ENCODE data around the gene MRPS34.

Gene MRPS34
- total RNA-seq = 15.4 to 33.9 (median 24.4) reads per million in 3 donors

DNA sequence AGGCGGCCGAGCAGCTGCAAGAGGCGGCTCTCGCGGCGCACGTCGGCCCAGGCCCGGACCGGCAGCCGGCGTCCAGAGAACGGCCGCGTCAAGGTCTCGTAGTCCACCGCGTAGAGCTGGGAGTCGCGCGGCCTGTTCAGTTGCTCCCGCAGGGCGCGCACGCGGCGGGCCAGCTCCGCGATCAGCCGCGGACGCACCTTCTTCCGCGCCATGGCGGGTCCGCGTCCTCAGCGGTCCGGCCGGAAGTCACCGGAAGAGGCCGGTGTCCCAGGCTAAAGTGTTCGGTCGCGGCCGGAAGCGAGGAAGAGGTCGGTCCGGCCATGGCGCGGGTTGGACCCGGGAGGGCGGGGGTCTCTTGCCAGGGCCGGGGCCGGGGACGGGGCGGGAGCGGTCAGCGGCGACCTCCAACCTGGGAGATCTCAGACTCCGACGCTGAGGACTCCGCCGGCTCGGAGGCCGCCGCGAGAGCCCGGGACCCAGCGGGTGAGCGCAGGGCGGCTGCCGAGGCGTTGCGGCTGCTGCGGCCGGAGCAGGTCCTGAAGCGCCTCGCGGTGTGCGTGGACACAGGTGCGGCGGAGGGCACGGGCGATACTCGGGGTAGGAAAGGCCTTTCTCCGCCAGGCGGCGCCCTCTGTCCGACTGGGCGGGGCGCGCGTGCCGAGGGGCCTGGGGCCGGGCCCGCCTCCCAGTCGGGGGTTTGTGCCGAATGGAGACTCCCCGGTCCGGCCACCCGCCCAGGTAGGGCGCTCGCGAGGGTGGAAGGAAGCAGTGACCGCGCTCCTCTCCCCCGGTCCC is at the start of gene MRPS34:
MRPS34 (minus strand) TSS at position 227 of the 795 bp plus-strand sequence; CDS start at position 212, 15 bp downstream.
- H3K4me3 ChIP-seq (ENCODE audit: insufficient read depth, low read depth, low read length, poor library complexity, severe bottlenecking) = peak within 1 kb of the TSS; percentile 95
- H3K9me3 ChIP-seq (ENCODE audit: control insufficient read depth, low read length) = no peaks in the 10 kb centered on the region
- peaks cover 34% of the 10 kb centered on the region for H3K36me3 ChIP-seq (ENCODE audit: control insufficient read depth, insufficient read depth, low read length)

DNA sequence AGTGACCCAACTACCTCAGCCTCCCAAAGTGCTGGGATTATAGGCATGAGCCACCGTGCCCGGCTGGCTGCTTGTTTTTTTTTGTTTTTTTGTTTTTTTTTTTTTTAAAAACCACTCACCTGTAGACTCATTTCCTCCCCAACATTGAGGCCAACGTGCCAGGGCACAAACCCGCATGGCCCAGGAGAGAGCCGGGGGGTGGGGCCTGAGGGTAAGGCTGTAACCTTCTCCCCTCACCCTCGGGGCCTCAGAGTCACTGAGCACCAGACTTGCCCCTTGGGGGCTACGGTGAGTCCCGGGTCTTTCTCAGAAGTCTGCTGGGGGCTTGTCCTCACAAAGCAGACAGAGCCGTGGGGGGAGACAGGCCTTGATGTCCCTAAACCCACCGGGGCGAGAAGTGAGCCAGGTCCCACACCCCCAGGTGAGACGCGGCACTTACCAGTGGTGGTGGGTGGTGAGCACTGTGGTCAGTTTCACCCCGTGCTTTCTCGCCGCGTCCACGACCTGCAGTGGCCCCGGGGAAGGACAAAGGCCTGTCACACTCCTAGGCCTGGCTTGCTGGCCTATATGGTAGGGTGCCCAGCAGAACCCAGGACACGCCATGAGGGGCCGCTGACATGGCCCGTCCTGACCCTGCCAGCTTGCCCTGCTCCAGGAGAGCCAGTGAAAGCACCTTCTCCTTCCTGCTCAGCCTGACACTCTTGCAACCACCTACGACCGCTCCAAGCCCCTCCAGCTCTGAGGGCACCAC is 49.1 kb upstream of the MRPS34 start:
- Histone ChIP-seq H3K27ac (ENCODE audit: insufficient read depth, low read length, poor library complexity, severe bottlenecking) (no peak overlapping the region), H3K27me3 (replicated peaks; ENCODE audit: control insufficient read depth, insufficient read depth, low read length, poor library complexity, severe bottlenecking) (no peaks in the 10 kb centered on the region), H3K36me3 (ENCODE audit: control insufficient read depth, insufficient read depth, low read length) (peaks cover 55% of the 10 kb centered on the region), H3K4me3 (ENCODE audit: insufficient read depth, low read depth, low read length, poor library complexity, severe bottlenecking) (no peak overlapping the region), H3K4me1 (ENCODE audit: control insufficient read depth, insufficient read depth, low read length, poor library complexity, severe bottlenecking) (peaks cover 15% of the 10 kb centered on the region), H3K9me3 (ENCODE audit: control insufficient read depth, low read length) (no peaks in the 10 kb centered on the region)
- DNase-seq = no peak

More for the DNA sequence above, at the start of gene MRPS34:
- H3K4me1 ChIP-seq (ENCODE audit: control insufficient read depth, insufficient read depth, low read length, poor library complexity, severe bottlenecking) = peaks cover 27% of the 10 kb centered on the region
- H3K27me3 ChIP-seq (replicated peaks; ENCODE audit: control insufficient read depth, insufficient read depth, low read length, poor library complexity, severe bottlenecking) = no peaks in the 10 kb centered on the region
- DNase-seq = peak; percentile 54 to 69 (median 57)
- peak within 1 kb of the TSS; percentile 82 for H3K27ac ChIP-seq (ENCODE audit: insufficient read depth, low read length, poor library complexity, severe bottlenecking)

DNA sequence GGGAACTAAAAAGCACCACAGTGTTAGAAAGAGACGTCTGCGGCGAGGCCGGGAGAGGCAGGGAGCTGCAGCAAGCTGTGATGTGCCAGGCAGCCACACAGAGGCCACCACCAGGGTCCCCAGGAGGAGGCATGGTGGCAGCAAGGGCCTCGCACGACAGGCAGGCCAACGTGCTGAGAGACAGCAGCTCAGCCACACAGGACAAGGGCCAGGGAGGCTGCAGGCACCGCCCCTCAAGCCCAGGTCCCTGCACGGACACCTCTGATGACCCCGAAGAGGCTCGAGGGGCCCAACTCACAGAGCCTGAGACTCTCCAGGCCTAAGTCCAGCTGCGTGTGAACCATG is 48.0 kb upstream of the MRPS34 start:
- Histone ChIP-seq H3K36me3 (ENCODE audit: control insufficient read depth, insufficient read depth, low read length) (peaks cover 66% of the 10 kb centered on the region), H3K27me3 (replicated peaks; ENCODE audit: control insufficient read depth, insufficient read depth, low read length, poor library complexity, severe bottlenecking) (no peaks in the 10 kb centered on the region), H3K4me3 (ENCODE audit: insufficient read depth, low read depth, low read length, poor library complexity, severe bottlenecking) (no peak overlapping the region), H3K27ac (ENCODE audit: insufficient read depth, low read length, poor library complexity, severe bottlenecking) (no peak overlapping the region), H3K4me1 (ENCODE audit: control insufficient read depth, insufficient read depth, low read length, poor library complexity, severe bottlenecking) (peaks cover 15% of the 10 kb centered on the region), H3K9me3 (ENCODE audit: control insufficient read depth, low read length) (no peaks in the 10 kb centered on the region)
- DNase-seq = no peak

DNA sequence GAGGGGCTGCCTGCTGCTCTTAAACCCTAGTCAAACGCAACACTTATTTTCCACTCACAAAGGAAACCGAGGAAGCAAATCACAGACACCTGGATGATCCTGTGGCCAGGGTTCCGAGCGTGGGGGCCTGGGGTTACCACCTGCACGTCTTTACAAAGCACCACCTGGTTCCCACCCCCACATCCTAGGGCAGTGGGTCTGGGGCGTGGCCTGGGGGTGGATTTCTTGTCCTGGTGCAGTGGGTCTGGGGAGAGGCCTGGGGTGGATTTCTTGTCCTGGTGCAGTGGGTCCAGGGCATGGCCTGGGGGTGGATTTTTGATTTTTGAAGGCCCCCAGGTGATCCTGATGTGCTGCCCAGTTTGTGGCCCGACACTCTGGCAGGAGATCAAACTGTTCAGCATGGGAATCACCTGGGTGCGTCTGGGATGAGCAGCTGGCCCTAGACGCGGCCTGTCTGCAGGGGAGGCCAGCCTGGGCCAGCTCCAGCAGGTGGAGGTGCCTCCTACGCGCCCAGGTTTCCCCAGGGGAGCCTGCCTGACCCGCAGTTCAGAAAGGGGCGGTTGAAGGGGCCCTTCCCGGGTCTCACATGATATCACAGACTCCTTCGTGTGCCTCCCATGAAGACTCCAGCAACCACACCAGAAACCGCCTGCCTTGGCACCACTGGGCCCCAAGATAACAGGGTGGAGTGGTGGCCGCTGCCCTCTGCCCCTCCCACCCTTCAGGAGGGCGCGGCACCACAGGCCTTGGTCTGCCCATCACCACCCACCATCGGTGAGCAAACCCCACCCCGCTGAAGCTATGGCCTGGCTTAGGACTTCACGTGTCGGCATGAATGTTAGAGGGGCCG is 47.4 kb upstream of the MRPS34 start:
- Histone ChIP-seq H3K9me3 (ENCODE audit: control insufficient read depth, low read length) (no peaks in the 10 kb centered on the region), H3K27ac (ENCODE audit: insufficient read depth, low read length, poor library complexity, severe bottlenecking) (no peak overlapping the region), H3K4me3 (ENCODE audit: insufficient read depth, low read depth, low read length, poor library complexity, severe bottlenecking) (no peak overlapping the region), H3K27me3 (replicated peaks; ENCODE audit: control insufficient read depth, insufficient read depth, low read length, poor library complexity, severe bottlenecking) (no peaks in the 10 kb centered on the region), H3K36me3 (ENCODE audit: control insufficient read depth, insufficient read depth, low read length) (peaks cover 68% of the 10 kb centered on the region), H3K4me1 (ENCODE audit: control insufficient read depth, insufficient read depth, low read length, poor library complexity, severe bottlenecking) (peaks cover 9% of the 10 kb centered on the region)
- DNase-seq = no peak

DNA sequence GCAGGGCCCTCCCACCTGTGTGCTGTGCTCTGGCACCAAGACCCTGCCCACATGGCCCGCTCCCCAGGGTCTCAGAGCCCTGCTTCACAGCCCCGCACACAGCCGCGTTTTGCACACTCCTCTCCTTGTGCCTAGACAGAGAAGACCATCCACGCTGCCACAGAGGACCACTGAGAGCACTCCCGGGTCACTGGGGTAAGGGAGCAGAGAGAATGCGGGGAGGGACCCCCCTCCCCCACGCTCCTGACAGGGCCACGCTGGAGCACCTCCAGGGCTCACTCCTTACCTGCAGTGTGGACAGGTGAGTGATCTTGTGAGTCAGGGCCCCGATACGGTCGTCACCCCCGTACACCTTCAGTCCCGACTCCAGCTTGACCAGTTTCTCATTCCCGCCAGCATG is 46.7 kb upstream of the MRPS34 start:
- peaks cover 5% of the 10 kb centered on the region for H3K4me1 ChIP-seq (ENCODE audit: control insufficient read depth, insufficient read depth, low read length, poor library complexity, severe bottlenecking)
- no peaks in the 10 kb centered on the region for H3K27me3 ChIP-seq (replicated peaks; ENCODE audit: control insufficient read depth, insufficient read depth, low read length, poor library complexity, severe bottlenecking)
- H3K36me3 ChIP-seq (ENCODE audit: control insufficient read depth, insufficient read depth, low read length) = peaks cover 72% of the 10 kb centered on the region
- no peak overlapping the region for H3K27ac ChIP-seq (ENCODE audit: insufficient read depth, low read length, poor library complexity, severe bottlenecking)
- no peaks in the 10 kb centered on the region for H3K9me3 ChIP-seq (ENCODE audit: control insufficient read depth, low read length)
- no peak overlapping the region for H3K4me3 ChIP-seq (ENCODE audit: insufficient read depth, low read depth, low read length, poor library complexity, severe bottlenecking)
- DNase-seq = no peak

DNA sequence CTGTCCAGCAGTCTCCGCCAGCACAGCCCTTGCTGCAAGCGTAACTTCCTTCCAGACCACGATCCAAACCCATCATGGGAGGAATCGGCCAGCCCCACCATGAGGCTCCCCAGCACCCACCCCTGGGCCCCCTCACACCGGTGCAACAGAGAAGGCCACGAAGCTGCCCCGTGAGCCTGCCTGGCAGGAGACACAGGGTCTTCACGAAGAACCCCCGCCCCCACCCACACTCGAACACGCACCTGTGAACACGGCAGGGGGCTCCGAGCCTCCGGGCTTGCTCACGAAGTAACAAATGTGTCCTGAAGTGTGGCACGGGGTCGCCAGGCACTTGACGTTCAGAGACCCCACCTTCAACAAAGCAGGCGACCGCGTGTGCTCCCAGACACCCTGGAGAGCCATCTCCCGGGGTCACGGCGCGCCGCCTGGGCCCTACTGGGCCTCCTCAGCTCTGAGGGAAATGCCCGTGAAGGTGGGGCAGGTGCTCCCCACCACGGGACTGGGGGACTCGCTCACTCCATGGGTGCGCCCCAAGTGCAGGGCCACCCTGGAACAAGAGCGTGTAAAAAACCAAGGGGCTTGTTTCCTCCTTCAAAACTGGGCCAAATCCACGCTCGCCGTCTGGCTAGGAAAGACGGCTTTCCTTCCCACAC is 46.1 kb upstream of the MRPS34 start:
- Histone ChIP-seq H3K4me3 (ENCODE audit: insufficient read depth, low read depth, low read length, poor library complexity, severe bottlenecking) (no peak overlapping the region), H3K4me1 (ENCODE audit: control insufficient read depth, insufficient read depth, low read length, poor library complexity, severe bottlenecking) (peaks cover 3% of the 10 kb centered on the region), H3K36me3 (ENCODE audit: control insufficient read depth, insufficient read depth, low read length) (peaks cover 72% of the 10 kb centered on the region), H3K27ac (ENCODE audit: insufficient read depth, low read length, poor library complexity, severe bottlenecking) (no peak overlapping the region), H3K27me3 (replicated peaks; ENCODE audit: control insufficient read depth, insufficient read depth, low read length, poor library complexity, severe bottlenecking) (no peaks in the 10 kb centered on the region), H3K9me3 (ENCODE audit: control insufficient read depth, low read length) (no peaks in the 10 kb centered on the region)
- no peak for DNase-seq

DNA sequence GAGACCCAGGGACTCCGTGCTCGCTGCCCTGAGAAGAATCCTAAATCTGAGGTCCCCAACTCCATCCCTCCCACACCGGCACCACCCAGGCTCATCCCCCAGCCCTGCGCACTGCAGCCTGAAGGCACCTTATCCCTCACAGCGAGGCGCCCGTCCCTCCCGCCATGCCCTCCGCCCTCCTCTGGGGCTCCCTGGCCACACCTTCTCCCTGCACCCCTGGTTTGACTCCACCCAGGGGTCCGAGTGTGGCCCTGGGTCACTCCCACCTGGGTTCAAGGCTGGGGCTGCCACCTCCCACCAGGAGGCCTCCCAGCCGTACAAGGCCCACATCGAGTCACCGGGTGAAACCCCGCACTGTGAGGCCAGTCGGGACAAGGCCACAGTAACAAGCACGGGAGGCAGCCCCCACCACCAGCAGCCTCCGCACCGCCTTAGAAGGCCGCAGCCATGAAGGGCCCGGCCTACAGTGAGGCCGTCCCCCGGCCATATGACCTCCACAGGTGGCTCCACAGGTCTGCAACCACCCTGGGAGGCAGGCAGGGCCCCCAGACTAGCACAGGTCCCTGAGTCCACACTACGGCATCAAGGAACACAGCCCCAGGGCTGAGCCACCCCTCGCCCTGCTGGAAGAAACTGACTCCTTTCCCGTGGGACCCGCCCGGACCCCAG is 45.4 kb upstream of the MRPS34 start:
- DNase-seq = no peak
- no peak overlapping the region for H3K27ac ChIP-seq (ENCODE audit: insufficient read depth, low read length, poor library complexity, severe bottlenecking)
- H3K36me3 ChIP-seq (ENCODE audit: control insufficient read depth, insufficient read depth, low read length) = peaks cover 78% of the 10 kb centered on the region
- H3K4me3 ChIP-seq (ENCODE audit: insufficient read depth, low read depth, low read length, poor library complexity, severe bottlenecking) = no peak overlapping the region
- H3K9me3 ChIP-seq (ENCODE audit: control insufficient read depth, low read length) = no peaks in the 10 kb centered on the region
- no peaks in the 10 kb centered on the region for H3K27me3 ChIP-seq (replicated peaks; ENCODE audit: control insufficient read depth, insufficient read depth, low read length, poor library complexity, severe bottlenecking)
- H3K4me1 ChIP-seq (ENCODE audit: control insufficient read depth, insufficient read depth, low read length, poor library complexity, severe bottlenecking) = peaks cover 3% of the 10 kb centered on the region

DNA sequence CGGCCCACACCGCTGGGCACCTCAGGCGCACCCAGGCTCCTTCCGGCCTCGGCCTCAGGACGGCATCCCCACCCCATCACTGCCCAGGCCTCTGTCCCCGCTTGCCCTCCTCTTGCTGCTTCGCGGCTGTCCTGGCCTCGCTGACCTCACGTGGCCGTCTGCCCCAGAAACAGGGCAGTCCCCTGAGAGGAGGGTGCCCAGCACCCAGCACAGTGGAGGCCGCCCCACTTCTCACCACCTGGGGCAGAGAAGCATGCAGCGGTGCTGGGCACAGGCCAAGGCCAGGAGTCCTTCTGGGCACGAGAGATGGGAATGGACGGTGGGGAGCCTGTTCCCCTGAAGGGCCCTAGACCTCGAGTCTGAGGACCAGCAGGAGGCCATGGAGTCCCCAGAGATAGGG is 44.8 kb upstream of the MRPS34 start:
- H3K4me3 ChIP-seq (ENCODE audit: insufficient read depth, low read depth, low read length, poor library complexity, severe bottlenecking) = no peak overlapping the region

DNA sequence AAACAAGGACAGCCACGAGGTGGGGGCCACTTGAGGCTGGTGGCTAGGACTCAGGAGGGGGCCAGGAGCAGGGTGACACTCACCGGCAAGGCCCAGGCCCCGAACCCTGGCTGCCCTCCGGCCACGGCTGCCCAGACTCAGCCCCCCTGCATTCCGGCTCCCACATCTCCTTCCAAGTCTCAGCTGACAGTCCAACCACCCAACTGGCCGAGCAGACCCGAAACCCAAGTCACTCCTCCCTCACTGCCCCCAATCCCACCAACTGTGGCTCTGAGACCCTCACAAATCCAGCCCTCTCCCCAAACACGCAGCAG is 44.3 kb upstream of the MRPS34 start:
- H3K4me3 ChIP-seq (ENCODE audit: insufficient read depth, low read depth, low read length, poor library complexity, severe bottlenecking) = no peak overlapping the region
- no peaks in the 10 kb centered on the region for H3K9me3 ChIP-seq (ENCODE audit: control insufficient read depth, low read length)
- H3K4me1 ChIP-seq (ENCODE audit: control insufficient read depth, insufficient read depth, low read length, poor library complexity, severe bottlenecking) = peaks cover 3% of the 10 kb centered on the region
- no peak overlapping the region for H3K27ac ChIP-seq (ENCODE audit: insufficient read depth, low read length, poor library complexity, severe bottlenecking)
- DNase-seq = no peak
- H3K27me3 ChIP-seq (replicated peaks; ENCODE audit: control insufficient read depth, insufficient read depth, low read length, poor library complexity, severe bottlenecking) = no peaks in the 10 kb centered on the region
- H3K36me3 ChIP-seq (ENCODE audit: control insufficient read depth, insufficient read depth, low read length) = peaks cover 70% of the 10 kb centered on the region

More for the DNA sequence above, 44.8 kb upstream of the MRPS34 start:
- Histone ChIP-seq H3K27me3 (replicated peaks; ENCODE audit: control insufficient read depth, insufficient read depth, low read length, poor library complexity, severe bottlenecking) (no peaks in the 10 kb centered on the region), H3K9me3 (ENCODE audit: control insufficient read depth, low read length) (no peaks in the 10 kb centered on the region), H3K4me1 (ENCODE audit: control insufficient read depth, insufficient read depth, low read length, poor library complexity, severe bottlenecking) (peaks cover 3% of the 10 kb centered on the region), H3K36me3 (ENCODE audit: control insufficient read depth, insufficient read depth, low read length) (peaks cover 75% of the 10 kb centered on the region), H3K27ac (ENCODE audit: insufficient read depth, low read length, poor library complexity, severe bottlenecking) (no peak overlapping the region)
- DNase-seq = no peak
